Measurements from ENCODE around the gene ARL2BP.

The ARL2BP gene

GRCh38 chr16:57236022-57236350, 9.1 kb upstream of the ARL2BP start:
- no peak for DNase-seq

- no peak for DNase-seq
Observed at GRCh38 chr16:57238682-57239081, 6.4 kb upstream of the ARL2BP start.

DNA sequence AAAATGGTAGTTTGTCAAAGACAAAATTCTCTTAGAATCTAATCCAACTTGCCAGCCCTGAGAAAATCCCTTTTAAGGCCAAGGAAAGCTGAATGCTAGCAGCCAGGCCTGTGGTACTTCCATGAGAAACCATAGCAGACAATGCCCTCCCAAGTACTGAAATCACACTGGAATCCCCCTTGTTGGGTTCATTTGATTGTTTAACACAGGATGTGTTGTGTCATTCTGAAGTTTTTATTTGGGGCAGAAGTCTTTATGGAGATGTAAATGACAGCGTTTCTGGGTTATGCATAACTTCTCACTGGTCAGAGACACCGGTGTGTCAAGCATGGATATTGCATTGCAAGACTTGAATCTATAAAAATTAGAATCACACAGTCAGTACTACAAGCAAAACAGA, 6.0 kb upstream of the ARL2BP start:
- DNase-seq, result no peak

- no peak for DNase-seq
Observed at GRCh38 chr16:57240851-57241250, 4.2 kb upstream of the ARL2BP start.

DNA sequence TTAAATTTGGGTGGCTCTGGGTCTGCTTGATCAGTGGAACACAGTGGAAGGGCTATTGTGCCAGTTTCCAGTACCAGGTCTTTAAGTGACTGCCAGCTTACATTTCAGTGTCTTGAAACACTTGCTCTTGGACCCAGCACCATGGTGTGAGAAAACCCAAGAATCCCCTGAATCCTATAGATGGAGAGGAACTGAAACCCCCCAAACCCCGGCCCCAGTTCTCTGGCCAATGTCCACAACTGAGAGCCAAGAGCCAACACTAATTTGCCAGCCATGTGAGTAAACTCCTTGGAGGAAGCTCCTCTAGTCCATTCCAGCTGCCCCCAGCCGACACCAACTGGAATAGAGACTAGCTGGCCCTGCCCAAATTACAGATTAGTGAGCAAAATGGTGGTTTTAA, 2.4 kb upstream of the ARL2BP start:
- no peak for DNase-seq

DNA sequence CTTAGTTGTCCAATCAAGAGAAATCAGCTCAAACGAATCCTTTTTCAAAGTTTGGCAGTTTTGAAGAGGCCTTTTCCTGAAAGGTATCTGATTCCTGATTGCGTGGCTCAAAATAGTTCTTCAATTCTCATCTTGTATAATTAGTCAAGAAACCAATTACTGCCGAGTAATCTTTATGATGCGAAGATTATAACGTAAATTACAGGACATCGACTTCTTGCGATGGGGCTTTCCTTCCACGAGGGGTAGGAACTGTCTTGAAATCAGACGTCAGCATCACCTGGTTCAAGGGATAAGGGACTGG, 644 bp upstream of the ARL2BP start:
- DNase-seq, result peak; percentile 29

DNA sequence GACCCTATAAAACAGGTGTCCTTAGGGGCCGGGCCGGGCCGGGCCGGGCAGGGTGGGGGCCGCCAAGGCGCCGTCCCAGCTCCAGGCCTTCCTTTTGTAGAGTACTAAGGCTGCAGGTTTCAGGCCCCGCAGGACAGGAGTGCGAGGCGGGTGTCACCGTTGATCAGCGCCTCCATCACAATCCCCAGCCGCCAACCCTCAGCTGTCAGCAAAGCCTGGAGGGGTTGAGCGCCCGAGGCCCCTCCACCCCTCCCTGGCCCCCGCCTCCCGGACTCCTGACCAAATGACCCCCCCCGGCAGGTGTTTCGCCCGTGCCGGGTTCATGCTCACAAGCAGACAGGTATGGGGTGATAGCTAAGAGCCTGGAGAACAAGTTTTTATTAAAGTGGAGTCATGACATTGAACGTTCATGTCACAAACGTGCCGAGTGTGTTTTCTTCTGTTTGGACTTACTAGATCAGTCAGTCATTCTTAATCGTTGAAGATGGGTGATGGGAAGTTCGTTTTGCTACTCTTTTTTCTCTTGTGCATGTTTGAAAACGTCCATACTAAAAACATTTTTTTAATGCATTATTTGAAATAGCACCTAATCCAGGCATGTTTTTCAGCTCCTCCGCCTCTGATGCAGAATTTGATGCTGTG, 534 bp downstream of the ARL2BP start:
- no peak for DNase-seq

DNA sequence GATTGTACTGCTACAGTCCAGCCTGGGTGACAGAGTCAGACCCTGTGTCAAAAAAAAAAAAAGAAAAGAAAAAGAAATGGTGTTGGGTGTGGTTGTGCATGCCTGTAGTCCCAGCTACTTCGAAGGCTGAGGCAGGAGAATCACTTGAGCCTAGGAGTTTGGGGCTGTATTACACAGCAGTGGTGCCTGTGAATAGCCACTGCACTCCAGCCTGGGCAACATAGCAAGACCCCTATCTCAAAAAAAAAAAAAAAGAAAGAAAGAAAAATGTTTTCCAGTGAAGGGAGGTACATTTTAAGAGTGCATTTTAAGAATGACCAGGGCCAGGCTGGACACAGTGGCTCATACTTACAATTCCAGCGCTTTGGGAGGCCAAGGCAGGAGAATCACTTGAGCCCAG, 6.3 kb downstream of the ARL2BP start:
- no peak for DNase-seq

DNA sequence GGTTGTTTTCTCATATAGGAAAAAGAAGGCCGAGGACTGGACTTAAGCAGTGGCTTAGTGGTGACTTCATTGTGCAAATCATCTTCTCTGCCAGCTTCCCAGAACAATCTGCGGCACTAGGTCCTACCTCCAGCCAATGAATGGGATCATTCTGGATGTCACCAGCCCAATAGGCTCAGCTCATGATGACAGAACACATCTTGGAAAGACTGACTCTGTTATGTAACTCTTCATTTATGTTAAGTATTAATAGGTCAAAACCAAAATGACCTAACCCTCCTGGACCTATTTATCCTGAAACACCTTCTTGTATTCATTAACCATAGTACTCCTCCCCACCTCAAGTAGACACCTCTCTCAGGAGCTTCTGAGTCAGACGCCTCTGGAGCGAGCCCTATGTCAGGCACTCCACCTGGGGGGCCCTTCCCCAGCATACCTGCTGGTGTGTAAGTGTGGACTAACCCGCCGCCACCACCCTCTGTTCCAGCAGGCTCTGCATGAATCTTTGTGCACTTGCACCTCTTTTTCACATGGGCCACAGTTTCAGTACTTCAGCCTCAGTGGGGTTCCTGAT, 7.2 kb downstream of the ARL2BP start:
- DNase-seq, result no peak

DNA sequence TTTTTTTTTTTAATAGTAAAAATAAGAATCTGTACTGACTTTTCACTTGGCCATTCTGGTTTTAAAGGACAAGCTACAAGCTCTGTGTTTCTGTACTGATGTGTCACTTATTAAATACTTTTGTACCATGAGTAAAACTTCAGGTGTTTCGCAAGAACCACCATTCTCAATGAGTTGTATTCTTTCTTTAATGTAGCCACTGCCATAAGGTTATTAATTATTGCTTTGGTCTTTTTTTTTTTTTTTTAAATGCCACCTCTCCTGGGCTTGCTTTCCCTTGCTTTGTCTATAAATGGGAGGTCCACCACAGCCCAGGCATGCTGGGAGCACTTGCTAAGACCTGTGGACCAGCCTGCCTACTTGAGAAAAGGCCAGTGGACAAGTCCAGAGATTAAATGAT, 8.4 kb downstream of the ARL2BP start:
- no peak for DNase-seq

DNA sequence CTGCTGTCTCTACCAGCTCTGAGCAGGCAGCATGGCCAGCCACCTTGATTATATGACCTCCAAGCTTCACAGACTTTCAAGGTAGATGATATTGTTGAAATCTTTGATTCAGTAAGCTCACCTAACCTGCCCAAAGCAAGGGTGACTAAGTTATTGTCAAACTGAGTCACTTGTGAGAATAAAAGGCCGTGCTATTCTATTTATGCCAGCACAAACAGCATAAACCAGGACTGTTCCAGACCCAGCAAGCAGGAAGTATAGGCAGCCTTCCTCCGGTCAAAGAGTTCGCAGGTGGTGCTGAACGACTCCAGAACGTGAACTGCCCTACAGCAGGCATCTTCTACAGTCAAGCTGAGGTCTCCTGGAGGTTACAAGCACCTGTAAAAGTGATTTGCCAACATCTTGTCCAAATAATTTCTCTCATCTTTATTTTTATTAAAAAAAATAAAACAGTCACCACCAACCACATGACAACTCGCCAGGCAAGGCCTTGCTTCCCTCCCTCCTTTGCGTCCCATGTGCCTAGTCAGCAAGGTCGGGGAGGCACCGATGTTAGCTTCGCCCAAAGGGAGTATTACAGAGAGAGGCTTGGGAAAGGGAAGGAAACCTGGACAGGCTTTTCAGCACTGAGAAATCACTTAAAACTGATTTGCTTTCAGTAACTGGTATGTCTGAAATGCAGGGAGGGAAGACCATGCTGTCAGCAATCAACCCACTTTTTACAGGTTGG, 10.8 kb downstream of the ARL2BP start:
- DNase-seq, result no peak

DNA sequence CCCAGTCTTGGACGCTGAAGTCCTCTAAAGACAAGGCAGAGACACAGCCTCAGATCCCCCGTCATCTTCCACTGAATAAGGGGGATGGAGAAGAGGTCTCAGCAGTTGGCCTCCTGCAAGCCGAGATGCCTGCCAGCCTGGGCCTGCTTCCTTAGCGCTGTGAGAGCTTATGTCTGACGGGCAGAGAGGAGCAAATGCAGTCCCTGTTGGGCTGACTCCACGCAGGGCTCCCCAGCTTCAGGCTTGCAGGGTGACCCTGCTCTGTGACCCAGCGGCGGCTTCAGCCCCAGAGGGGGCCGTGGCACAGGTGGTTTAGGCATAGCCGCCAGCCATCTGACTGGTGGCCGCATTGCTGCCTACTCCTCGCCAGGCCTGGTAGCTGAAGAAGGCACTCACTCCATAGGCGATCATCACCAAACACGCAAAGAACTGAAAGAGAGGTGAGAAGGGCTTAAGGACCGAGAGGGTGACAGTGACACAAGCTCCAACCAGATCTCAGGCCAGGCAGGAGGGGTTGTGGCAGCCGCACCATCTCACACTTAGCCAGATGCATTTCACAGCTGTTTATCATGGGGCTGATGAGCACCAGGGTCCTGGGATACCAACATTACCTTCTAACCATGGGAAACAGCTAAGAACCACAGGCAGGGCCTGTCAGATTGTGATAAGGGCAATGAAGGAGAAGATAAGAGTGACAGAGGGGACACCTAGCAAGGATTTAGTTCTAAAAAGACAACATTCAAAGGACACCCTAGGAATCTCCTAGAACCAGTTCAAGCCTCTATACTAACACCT, 11.7 kb downstream of the ARL2BP start:
- no peak for DNase-seq

DNA sequence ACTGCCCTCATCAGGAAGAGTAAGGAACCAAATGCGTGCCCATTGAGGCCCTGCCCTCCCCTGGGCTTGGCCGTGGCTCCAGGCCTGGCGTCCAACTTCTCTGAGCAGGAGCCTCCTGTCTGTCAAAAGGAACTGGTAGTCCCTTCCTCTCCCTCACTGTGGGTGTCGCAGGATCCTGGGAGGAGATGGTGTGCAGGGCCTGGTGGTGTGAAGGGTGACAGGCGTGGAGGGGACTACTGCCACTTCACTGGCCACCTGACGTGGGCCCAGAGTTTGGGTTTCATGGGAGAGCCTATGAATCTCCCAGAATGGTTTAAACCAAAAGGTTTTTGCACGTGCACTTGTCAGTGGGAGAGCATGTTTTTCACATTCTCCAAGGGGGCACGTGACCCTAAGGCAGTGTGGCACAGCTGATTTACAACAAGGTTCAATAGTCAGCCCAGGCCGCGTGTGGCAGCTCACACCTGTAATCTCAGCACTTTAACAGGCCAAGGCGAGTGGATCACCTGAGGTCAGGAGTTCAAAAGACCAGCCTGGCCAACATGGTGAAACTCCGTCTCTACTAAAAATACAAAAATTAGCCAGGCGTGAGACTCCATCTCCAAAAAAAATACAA, 12.5 kb downstream of the ARL2BP start:
- no peak for DNase-seq

DNA sequence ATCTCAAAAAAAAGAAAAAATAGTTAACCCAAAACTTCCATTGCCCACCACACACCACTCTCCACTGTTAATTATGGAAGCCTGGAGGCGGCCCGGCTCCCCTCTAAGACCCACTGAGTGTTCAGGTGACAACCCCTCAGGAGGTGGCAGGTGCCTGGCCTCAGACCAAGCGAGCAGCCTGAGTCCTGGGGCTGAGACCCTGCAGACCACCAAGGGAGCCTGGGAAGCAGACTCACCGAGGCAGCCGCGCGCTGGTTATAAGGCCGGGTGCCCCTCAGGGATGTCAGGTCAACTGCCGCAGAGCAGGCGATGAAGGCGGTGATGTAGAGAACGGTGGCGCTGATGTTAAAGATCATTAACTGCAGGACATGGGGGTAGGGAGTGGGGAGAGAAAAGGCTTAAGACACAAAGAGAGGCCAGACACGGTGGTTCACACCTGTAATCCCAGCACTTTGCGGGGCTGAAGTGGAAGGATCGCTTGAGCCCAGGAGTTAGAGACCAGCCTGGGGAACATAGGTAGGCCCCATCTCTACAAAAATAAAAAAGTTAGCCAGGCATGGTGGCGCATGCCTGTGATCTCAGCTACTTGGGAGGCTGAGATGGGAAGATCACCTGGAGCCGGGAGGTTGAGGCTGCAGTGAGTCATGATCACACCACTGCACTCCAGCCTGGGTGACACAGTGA, 13.3 kb downstream of the ARL2BP start:
- DNase-seq, result no peak

- DNase-seq, result no peak
Observed at GRCh38 chr16:57258910-57259475, 13.9 kb downstream of the ARL2BP start.

DNA sequence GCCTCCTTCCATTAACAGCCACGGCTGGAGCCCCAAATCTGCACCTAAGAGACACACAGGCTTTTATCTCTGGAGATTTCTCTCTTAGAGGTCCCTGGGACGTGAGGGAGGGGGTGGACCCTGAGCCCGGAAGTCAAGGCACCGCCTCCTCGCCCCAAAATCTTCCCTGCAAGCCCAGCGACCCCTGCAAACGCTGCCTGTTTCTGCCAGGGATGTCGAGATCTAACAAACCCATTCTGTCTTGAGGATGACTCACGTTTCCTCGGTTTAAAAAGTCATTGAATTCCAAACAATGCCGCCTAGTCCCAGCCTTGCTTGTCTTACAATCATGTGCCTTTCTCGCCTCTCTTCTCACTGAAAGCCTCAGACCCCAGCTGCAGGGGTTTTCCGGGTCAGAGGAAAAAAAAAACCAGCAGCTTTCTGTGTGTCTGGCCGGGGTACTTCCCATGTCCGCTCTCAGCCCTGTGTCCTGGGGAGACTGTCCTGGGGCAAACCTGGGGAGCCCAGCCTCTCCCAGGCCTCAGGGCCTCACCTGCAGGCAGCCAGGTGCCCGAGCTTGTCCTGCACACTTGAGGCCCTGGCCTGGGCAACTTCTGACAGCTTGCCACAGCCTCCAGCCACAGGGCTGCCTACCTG, 15.4 kb downstream of the ARL2BP start:
- DNase-seq, result no peak

- no peak for DNase-seq
Observed at GRCh38 chr16:57261806-57262205, 16.7 kb downstream of the ARL2BP start.

- DNase-seq, result no peak
Observed at GRCh38 chr16:57262841-57263540, 17.9 kb downstream of the ARL2BP start.

DNA sequence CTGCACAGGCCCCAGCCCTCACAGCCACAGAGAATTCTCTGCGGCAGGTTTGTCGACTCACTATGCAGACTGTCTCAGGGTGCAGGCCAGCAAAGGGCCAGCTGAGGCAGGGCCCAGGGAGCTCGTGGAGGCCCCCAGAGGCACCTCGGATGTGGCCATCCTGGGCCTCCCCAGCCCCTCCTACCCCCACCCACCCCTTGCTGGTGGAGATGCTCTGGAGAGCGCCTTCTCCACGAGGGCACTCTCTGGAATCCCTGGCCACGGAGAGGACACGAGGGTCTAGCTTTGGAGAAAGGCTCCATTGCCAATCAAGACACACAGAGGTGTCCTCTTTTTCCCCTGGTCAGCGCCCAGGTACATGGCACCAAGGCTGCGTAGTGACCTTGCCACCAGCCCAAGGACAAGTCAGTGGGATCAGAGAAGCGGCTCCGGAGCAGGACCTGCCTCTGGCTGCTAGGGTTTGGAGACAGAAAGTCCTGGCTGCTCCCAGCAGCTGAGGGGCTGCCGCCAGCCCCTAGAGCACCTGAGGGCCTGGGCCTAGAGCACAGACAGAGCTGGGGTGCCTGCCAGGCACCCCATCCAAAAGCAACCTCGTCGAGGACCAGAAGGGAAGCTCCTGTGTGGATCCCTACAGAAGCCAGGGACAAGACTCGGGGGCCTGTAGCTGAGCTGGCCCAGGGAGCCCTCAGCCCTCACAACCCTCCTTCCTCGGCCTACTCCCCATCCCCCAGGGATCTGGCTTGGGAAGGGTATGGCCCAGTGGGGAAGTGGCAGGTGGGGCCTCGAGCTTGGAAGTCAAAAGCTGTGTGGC, 18.7 kb downstream of the ARL2BP start:
- no peak for DNase-seq

DNA sequence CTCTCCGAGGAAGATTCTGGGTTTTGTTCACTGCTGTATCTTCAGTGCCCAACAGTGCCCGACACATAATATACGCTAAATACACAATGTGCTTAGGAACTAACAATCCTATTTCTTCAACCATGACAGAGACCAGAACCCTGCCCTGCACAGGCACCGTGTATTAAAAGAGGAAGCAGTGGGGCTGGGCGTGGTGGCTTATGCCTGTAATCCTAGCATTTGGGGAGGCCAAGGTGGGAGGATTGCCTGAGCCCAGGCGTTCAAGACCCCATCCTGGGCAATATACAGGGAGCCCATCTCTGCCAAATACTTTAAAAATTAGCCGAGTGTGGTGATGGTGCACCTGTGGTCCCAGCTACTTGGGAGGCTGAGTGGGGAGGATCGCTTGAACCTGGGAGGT, 19.3 kb downstream of the ARL2BP start:
- no peak for DNase-seq

- DNase-seq, result no peak
Observed at GRCh38 chr16:57264950-57265371, 19.9 kb downstream of the ARL2BP start.

All from NCI-H748 treated with DMSO at 0.1 percent for 48 hours (cell line).